ENCODE results near the gene IL17REL.

GRCh38 chr22:49953027-49953679, 59.4 kb downstream of the IL17REL start:
- TF ChIP-seq CTCF (IDR thresholded peaks at IDR 0.05; ENCODE audit: insufficient read depth, low read length) (no peak), REST (IDR thresholded peaks at IDR 0.05; ENCODE audit: insufficient replicate concordance, low read depth) (no peak)

All from HL-60 (cell line).